ENCODE data around the gene FAM184A. TPM values are rescaled to one million over a fixed set of nuclear protein-coding genes. Genes with fewer than 3 reads are reported as not detected.

The FAM184A gene
- total RNA-seq, 1 donor from 2014 or later: 3.4 TPM

DNA sequence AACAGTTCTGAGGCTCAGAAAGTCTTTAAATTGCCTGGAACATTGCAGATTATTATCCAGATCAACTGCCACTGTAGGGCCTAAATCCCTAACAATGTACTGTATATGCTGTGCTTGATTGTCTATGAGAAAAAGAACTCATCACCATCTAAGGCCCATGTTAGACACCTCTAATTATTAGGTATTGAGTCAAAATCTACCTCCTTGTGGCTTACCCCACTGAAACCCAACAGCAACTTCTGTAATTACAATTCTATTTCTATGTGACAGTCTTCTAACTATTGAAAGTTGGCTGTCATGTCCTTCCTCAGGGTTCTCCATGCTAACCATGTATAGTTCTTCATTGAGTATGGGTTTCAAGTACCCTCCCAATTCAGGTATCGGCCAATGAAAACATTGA is 157.4 kb downstream of the FAM184A start:
- Histone ChIP-seq H3K4me3 (no peak overlapping the region), H3K4me1 (no peaks in the 10 kb centered on the region), H3K27ac (no peak overlapping the region), H3K9me3 (no peaks in the 10 kb centered on the region), H3K27me3 (no peaks in the 10 kb centered on the region), H3K36me3 (peaks cover 0 to 44% of the 10 kb centered on the region in 2 donors)
- TF ChIP-seq, protein P1, sequence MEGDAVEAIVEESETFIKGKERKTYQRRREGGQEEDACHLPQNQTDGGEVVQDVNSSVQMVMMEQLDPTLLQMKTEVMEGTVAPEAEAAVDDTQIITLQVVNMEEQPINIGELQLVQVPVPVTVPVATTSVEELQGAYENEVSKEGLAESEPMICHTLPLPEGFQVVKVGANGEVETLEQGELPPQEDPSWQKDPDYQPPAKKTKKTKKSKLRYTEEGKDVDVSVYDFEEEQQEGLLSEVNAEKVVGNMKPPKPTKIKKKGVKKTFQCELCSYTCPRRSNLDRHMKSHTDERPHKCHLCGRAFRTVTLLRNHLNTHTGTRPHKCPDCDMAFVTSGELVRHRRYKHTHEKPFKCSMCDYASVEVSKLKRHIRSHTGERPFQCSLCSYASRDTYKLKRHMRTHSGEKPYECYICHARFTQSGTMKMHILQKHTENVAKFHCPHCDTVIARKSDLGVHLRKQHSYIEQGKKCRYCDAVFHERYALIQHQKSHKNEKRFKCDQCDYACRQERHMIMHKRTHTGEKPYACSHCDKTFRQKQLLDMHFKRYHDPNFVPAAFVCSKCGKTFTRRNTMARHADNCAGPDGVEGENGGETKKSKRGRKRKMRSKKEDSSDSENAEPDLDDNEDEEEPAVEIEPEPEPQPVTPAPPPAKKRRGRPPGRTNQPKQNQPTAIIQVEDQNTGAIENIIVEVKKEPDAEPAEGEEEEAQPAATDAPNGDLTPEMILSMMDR (IDR thresholded peaks at IDR 0.05): no peak
- TF ChIP-seq POLR2AphosphoS5 (IDR thresholded peaks at IDR 0.05; ENCODE audit: insufficient read depth in 1 of 2, low read depth in 1 of 2): no peak
- DNase-seq (ENCODE audit: extremely low spot score in 2 of 2): no peak
- intact Hi-C loops (cut with DNase I): no loop called here

DNA sequence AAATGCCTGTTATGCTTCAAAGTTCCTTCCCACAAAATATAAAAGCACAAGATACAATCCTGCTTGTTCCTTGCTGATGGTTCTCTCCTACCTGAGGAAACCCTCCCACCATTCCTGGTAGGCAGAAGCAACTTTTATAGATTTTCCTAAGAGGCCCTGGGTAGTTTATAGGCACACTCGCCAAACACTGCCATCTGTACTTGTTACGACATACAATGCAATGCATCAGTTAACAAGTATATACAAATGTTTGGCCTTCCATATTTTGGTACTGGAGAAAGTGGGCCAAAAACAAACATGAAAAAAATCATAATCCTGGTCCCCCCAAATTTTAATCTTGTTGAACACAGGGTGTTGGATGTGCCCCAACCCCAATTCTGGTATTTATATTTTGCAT is 160.1 kb downstream of the FAM184A start:
- TF ChIP-seq, protein P1 (IDR thresholded peaks at IDR 0.05): no peak
- TF ChIP-seq POLR2AphosphoS5 (IDR thresholded peaks at IDR 0.05; ENCODE audit: insufficient read depth in 1 of 2, low read depth in 1 of 2): no peak
- no peak for TF ChIP-seq POLR2A (IDR thresholded peaks at IDR 0.05)
- H3K36me3 ChIP-seq: peaks cover 0 to 53% of the 10 kb centered on the region in 2 donors
- no peaks in the 10 kb centered on the region for H3K27me3 ChIP-seq
- no peak overlapping the region for H3K27ac ChIP-seq
- no peaks in the 10 kb centered on the region for H3K9me3 ChIP-seq
- intact Hi-C loops (cut with DNase I): no loop called here
- no peaks in the 10 kb centered on the region for H3K4me1 ChIP-seq
- no peak for DNase-seq (ENCODE audit: extremely low spot score in 2 of 2)
- no peak overlapping the region for H3K4me3 ChIP-seq

DNA sequence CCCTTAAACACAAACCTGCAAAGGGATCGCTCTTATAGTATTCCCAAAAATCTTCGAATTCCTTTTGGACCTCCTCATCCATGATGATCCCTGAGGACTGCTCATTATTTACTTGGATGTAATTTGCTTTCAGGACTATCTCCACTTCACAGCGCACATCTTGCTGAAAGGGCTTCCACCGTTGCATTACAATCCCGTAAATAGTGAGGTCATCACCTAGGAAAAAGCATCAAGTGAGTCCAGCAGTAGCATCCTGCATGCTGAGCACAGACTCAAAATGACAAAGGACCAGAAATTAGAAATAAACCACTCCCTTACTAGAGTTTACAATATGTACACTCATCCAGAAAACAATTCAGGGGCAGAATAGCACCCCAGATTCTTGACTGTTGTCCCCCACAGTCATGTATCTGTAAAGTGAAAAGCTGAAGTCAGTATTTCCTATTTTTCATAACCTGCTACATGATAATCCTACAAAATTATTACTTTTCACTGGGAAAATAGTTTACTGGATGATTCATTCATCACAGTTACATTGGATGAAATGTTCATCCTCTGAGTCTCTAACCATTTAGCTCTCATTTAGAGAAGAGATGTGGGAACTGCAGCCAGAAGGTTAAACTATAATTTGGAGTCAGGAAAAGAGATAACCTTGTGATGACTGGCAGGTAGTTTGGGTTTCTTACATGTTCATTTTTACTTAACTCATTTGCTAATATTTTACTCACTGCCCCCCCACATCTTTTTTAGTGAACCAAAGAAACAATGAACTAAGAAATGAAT is 160.7 kb downstream of the FAM184A start:
- DNase-seq (ENCODE audit: extremely low spot score in 2 of 2): no peak
- TF ChIP-seq, protein P1 (IDR thresholded peaks at IDR 0.05): no peak
- no peak for TF ChIP-seq POLR2AphosphoS5 (IDR thresholded peaks at IDR 0.05; ENCODE audit: insufficient read depth in 1 of 2, low read depth in 1 of 2)
- no peak for TF ChIP-seq POLR2A (IDR thresholded peaks at IDR 0.05)
- no peaks in the 10 kb centered on the region for H3K27me3 ChIP-seq
- no peaks in the 10 kb centered on the region for H3K9me3 ChIP-seq
- H3K36me3 ChIP-seq: peaks cover 0 to 52% of the 10 kb centered on the region in 2 donors
- no peak overlapping the region for H3K27ac ChIP-seq
- H3K4me3 ChIP-seq: no peak overlapping the region
- intact Hi-C loops (cut with DNase I): no loop called here
- no peaks in the 10 kb centered on the region for H3K4me1 ChIP-seq

DNA sequence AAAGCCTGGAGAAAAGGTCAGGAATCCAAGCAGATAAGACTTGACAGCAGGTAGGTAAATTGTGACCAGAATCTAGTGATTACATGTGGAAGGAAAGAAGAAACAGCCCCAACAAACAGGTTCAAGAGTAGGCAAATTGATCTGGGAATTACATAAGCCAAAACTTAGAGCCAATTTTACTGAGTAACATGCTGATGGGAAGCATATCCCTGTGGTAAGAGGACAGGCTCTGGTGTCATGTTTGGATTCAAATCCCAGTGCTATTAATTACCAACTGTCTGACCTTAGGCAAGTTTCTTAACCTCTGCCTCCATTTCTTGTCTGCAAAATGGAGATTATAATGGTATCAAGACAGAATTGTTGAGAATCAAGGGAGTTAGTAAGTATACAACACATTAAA is 163.9 kb downstream of the FAM184A start:
- no peaks in the 10 kb centered on the region for H3K27me3 ChIP-seq
- no peak overlapping the region for H3K27ac ChIP-seq
- no peak overlapping the region for H3K4me3 ChIP-seq
- no peak for DNase-seq (ENCODE audit: extremely low spot score in 2 of 2)
- H3K9me3 ChIP-seq: no peaks in the 10 kb centered on the region
- no peaks in the 10 kb centered on the region for H3K4me1 ChIP-seq
- TF ChIP-seq POLR2A (IDR thresholded peaks at IDR 0.05): no peak
- no peak for TF ChIP-seq POLR2AphosphoS5 (IDR thresholded peaks at IDR 0.05; ENCODE audit: insufficient read depth in 1 of 2, low read depth in 1 of 2)
- TF ChIP-seq, protein P1 (IDR thresholded peaks at IDR 0.05): no peak
- peaks cover 0 to 39% of the 10 kb centered on the region in 2 donors for H3K36me3 ChIP-seq
- intact Hi-C loops (cut with DNase I): no loop called here

DNA sequence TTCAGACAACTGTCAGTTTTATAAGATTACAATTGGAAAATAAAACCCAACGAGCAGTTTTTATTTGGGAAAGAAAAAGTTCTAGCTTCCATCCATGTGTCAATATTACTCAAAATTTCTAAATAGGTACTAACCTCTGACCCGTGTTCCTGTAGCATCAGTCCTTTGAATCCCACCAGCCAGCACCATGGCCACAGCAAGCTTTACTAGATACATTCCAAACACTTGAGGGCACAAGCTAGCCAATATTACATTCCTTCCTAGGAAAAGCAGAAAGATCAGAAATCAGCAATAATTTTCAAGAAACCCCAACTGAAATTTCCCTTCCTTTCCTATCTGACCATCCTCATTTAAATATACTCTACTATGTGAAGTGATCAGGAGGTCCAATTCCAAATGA is 165.3 kb downstream of the FAM184A start:
- Histone ChIP-seq H3K27ac (no peak overlapping the region), H3K9me3 (no peaks in the 10 kb centered on the region), H3K36me3 (peaks cover 0 to 44% of the 10 kb centered on the region in 2 donors), H3K27me3 (no peaks in the 10 kb centered on the region), H3K4me3 (no peak overlapping the region), H3K4me1 (no peaks in the 10 kb centered on the region)
- TF ChIP-seq POLR2A (IDR thresholded peaks at IDR 0.05) (no peak), POLR2AphosphoS5 (IDR thresholded peaks at IDR 0.05; ENCODE audit: insufficient read depth in 1 of 2, low read depth in 1 of 2) (no peak)
- TF ChIP-seq, protein P1 (IDR thresholded peaks at IDR 0.05): no peak
- DNase-seq (ENCODE audit: extremely low spot score in 2 of 2): no peak
- intact Hi-C loops (cut with DNase I): no loop called here
